Astrocyte (in vitro differentiated cells and primary cell): ENCODE measurements around the gene OTX2.

Experiments
- CTCF ChIP-seq: IDR thresholded peaks from 2 replicates; pipeline ENCODE4 v1.5.1; 2011; ENCODE audit warnings: low read depth, mild to moderate bottlenecking, inconsistent platforms, low read length, moderate library complexity; ENCODE audit not compliant: insufficient read depth
- EZH2 ChIP-seq: IDR thresholded peaks from 2 replicates; pipeline ENCODE4 v1.6.1; 2012; ENCODE audit warnings: mild to moderate bottlenecking, low read length, inconsistent platforms; ENCODE audit not compliant: insufficient read depth

DNA sequence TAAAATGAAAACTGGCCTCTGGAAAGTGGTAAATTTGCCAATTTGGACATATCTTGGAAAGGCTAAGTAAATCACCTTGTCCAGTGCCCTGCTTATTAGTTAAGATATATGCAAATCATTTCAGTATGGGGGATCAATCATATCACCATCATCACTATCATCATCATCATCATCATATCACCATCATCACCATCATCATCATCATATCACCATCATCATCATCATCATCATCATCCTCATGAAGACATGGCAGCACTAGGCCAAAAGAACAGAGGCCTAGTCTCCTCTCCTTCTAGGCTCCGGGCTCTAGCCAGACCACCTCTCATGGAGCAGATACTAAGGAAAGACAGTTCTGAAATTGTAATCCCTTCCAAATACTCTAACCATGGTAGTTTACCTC is 20.3 kb downstream of the OTX2 start:
- TF ChIP-seq CTCF, result no peak
- no peak for TF ChIP-seq EZH2
